GM15510 (cell line): ENCODE measurements around the gene C19orf38.
A peak's percentile ranks its signal among the peaks of the same experiment; 100 is the strongest.

ENCODE experiments used
- POLR2A ChIP-seq: IDR thresholded peaks from 3 replicates; pipeline ENCODE4 v1.6.1; 2011; ENCODE audit warnings: borderline replicate concordance; ENCODE audit not compliant: insufficient read length; ENCODE audit errors: extremely low read depth

Gene C19orf38

DNA sequence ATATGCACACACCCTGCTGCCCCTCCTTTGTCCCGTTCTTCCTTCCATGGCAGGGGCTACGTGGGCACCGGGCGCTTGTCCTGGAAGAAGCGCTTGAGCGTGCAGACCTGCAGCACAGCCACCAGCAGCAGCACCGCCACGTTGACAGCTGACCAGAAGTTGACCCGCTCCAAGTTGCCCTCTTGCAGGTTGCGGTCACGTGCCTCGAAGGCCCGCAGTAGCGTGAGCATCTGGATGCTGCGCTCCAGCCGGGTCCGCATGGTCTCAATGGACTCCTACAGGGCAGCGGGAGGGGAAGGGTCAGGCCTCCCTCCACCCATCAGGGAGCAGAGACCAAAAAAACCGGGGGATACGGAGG lies 15.3 kb upstream of the C19orf38 start:
- no peak for TF ChIP-seq POLR2A

- TF ChIP-seq POLR2A = no peak
Observed at GRCh38 chr19:10835089-10835753, 13.0 kb upstream of the C19orf38 start.

- peak; percentile 48 for TF ChIP-seq POLR2A
Observed at GRCh38 chr19:10835754-10836478, 12.3 kb upstream of the C19orf38 start, which contains the start of gene TMED1. Gene TMED1 (minus strand): TSS chr19:10836212. CDS start chr19:10836191, 21 bp downstream.

- no peak for TF ChIP-seq POLR2A
Observed at GRCh38 chr19:10836479-10837330, 11.5 kb upstream of the C19orf38 start.

DNA sequence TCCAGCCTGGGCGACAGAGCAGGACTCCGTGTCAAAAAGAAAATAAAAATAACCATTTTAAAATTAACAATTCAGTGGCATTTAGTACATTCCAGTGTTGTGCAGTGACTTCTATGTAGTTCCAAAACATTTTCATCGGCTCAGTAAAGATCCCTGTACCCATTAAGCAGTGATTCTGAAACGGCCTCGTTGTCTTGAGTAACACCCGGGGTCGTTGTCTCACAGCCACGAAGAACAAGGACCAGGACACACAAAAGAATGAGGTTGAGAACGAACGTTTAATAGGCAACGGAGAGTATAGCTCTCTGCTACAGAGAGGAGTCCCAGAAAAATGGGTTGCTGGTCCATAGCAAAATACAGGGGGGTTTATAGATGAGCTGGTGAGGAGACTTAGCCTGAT lies 9.8 kb upstream of the C19orf38 start:
- no peak for TF ChIP-seq POLR2A

DNA sequence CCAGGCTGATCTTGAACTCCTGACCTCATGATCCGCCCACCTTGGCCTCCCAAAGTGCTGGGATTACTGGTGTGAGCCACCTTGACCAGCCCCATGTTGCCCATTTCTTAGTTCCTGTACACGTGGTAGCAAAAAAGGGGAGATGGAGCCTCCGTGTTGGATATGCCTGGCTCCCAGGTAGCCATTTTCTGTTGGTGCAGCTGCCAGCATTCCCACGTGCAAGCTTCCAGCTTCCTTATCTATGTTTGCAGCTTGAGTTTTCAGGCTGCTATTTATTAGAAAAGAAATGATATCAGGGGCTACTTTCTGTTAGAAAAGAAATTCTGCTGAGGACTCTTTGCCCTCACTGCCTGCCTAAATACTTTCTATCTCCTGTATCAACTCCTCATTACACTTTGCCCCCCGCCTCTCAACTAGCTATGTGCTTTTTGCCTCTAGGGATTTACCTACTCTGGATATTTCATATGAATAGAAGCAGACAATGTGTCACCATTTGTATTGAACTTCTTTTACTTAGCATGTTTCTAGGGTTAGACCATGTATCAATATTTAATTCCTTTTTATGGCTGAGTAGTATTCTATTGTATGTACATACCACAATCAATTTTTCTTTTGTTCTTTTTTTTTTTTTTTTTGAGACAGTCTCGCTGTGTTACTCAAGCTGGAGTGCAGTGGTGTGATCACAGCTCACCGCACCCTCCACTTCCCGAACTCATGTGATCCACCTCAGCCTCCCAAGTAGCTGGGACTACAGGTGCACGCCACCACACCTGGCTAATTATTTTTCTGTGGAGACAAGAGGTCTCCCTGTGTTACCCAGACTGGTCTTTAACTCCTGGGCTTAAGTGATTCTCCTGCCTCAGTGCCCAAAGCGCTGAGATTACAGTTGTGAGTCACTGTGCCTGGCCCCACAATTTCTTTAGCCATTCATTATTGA lies 8.8 kb upstream of the C19orf38 start:
- TF ChIP-seq POLR2A = no peak

DNA sequence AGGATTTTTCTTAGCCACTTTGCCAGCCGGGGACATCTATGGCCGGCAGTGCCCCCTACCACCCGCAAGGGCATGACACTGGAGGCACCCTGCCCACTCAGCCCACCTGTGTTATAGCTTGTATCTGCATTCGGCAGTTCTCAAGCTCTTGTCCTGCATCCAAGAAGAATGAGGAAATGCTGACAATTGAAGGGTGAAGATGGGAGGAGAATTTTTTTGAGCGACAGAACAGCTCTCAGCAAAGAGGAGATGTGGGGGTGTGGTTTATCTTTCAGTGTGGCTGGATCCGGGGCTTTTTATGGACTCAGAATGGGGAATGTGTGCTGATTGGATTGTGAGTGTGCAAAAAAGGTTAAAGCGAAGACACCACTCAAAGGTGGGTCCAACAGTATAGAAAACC lies 5.4 kb upstream of the C19orf38 start:
- TF ChIP-seq POLR2A = no peak

- TF ChIP-seq POLR2A = no peak
Observed at GRCh38 chr19:10846500-10847202, 1.6 kb upstream of the C19orf38 start.

GRCh38 chr19:10850631-10851030 lies 2.4 kb downstream of the C19orf38 start:
- no peak for TF ChIP-seq POLR2A

- TF ChIP-seq POLR2A = no peak
Observed at GRCh38 chr19:10852098-10852800, 4.0 kb downstream of the C19orf38 start.

DNA sequence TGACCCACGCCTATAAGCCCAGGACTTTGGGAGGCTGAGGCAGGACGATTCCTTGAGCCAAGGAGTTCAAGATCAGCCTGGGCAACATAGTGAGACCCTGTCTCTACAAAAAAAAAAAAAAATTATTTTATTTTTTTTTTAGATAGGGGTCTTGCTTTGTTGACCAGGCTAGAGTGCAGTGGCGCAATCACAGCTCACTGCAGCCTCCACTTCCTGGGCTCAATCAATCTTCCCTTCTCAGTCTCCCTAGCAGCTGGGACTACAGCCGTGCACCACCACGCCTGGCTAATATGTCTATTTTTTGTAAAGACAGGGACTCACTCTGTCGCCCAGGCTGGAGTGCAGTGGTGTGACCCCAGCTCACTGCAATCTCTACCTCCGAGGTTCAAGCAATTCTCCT lies 4.7 kb downstream of the C19orf38 start:
- no peak for TF ChIP-seq POLR2A

GRCh38 chr19:10854350-10855089 lies 6.3 kb downstream of the C19orf38 start:
- TF ChIP-seq POLR2A = no peak
